GM18502 (cell line): ENCODE results near the gene SPATA24.
A peak's percentile ranks its signal among the peaks of the same experiment; 100 is the strongest.
"Not testable (repeated sequence)": the region's sequence is repeated elsewhere in the genome, so short reads cannot be mapped to it uniquely, and the experiment has no call there.

Experiments
- ATAC-seq: cut with Tn5 transposase; IDR thresholded peaks from one replicate; pipeline ENCODE4 v1.9.1; 2021; ENCODE audit warnings: mild to moderate bottlenecking; ENCODE audit not compliant: unreplicated experiment, poor library complexity

The SPATA24 gene

DNA sequence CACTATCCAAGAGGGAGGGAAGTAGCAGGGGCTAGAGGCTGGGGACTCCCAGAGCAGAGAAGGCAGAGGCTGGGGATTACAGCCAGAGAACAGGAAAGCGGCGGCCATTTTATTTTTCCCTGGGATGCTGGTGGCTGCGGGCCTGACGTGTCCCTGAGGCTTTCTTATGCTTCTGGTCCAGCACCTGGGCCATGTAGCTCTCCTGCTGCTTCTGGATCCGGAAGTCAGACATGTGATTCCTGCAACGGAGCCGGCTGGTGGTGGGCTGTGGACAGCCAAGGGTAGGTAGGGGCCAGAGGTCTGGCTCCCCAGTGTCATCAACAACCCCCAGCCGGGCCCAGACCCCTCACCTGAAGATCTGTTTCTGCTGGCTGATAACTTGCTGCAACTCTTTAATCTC is 7.2 kb downstream of the SPATA24 start:
- no peak for ATAC-seq

DNA sequence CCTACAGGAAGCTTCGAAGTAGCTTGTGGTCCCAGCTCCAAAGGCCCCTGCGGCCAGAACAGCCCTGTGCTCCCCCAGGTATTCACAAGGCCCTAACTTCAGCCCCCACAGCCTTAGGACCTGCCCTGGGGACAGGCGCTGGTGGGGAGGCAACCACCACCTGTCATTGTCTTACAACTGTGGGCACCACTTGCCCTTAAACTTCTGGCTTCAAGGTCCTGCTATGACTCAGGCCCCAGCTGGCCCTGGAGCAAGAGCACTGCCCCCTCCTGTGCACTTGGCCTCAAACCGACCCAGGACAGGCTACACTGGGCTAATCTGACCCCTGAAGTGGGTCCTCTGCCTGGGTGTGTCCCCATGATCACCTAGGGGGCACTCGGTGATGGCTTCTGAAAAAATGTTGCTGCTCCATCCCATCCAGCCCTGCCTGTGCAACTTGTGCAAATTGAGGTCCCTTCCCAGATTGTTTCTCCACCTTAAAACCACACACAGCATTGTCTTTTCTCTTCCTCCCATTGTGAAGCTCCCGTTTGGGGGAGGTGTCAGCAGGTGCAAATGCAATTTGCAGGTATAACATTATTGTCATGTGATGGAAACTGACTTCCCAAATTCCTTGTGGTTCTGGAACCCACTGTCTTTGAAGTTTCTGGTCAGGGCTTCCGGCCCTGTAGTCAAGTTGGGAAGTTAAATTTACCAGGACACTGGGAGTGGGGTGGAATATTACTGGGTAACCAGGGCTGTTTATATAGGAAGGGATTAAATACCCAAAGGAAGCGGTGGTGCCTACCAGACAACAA is 7.8 kb downstream of the SPATA24 start:
- no peak for ATAC-seq

DNA sequence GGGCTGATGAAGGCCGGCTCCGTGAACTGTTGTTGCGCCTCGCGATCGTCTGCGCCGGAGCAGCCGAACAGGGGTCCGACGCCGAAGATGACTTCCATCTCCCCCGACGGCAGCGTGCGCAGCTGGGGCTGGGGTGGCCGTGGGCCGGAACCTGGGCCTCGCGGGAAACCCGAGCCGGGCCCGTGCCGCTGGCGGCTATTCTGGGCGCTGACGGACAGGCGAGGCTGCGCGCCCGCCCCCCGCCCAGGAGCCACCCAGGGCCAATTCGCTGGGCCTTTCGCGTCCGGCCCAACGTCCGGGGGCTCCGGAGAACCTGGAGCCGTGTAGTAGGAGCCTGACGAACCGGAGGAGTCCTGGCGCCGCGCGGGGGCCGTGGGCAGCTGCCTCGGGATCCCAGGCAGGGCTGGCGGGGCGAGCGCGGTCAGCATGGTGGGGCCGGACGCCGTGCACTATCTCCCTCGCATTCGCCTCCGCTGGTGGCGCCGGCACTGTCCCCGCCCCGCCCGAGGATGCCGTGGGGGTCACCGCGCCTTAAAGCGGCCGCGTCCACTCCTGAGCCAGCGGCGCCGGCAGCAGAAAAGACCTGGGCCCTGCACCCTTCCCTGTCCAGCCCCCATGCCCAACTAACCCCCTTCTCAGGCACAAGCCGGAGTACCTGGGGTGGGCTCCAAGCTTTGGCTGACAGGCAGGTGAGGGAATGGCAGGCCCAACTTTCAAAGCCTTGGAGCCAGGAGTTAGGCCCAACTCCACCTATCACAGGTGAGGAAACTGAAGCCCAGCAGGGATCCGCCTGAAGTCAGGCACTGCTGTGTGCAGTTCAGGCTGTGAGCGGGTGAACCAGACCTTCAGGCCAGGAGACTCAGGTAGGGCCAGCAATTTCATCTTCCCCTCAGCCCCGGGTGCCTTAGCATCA is 9.0 kb downstream of the SPATA24 start, which contains the start of gene PROB1:
TSS of gene PROB1 (minus strand) at position 451 of the 913 bp plus-strand sequence. CDS start at position 428, 23 bp downstream.
- ATAC-seq, result no peak

DNA sequence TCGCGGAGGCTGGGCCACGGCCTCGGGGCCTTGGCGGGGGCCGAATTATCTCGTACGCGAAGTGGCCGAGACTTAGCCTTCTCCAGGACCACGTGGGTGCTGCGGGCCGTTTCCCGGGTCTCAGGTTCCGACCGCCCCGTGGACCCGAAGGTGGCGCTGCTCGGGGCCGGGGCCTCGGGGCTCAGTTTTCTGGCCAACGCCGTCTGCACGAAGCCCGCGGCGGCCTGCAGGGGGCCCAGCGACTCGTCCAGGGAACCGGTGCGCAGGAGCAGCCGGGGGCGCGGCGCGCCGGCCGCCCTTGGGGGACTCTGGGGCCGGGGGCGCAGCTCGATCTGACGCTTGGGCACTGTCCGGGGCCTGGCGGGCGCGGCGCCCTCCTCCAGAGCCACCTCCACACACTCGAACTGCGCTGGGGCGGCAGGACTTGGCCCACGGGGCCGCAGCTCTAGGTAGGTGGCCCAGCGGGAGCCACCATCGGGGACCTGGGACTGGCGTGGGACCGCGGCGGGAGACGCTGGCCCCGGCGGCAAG is 9.7 kb downstream of the SPATA24 start:
- ATAC-seq, result no peak

DNA sequence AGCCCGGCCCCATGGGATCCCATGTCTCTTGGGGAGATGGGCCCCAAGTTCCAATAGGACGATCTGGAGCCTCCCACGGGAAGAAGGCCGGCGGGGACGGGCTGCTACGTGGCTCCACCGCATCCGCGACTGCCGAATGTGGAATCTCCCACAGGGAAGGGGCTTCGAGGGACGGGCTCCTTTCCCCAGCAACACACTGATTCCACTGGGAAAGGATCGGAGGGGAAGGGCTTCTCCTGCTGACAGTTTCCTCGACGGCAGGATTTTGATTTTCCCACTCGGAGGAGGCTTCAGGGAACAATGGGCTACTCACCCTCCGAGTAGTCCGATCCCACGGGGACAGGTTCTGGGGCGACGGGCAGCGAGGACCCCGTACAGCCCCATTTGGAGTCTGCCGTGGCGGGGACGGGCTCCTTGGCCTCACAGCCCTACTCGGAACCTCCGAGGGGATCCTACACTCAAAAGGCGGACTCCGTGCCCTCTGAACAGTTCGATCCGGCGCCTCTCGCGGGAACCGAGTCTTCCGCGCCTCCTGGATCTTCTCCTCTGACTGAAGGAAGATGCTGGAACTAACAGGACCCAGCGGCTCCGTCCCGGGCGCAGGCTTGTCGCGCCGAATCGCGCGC is 10.3 kb downstream of the SPATA24 start:
- ATAC-seq, result no peak

DNA sequence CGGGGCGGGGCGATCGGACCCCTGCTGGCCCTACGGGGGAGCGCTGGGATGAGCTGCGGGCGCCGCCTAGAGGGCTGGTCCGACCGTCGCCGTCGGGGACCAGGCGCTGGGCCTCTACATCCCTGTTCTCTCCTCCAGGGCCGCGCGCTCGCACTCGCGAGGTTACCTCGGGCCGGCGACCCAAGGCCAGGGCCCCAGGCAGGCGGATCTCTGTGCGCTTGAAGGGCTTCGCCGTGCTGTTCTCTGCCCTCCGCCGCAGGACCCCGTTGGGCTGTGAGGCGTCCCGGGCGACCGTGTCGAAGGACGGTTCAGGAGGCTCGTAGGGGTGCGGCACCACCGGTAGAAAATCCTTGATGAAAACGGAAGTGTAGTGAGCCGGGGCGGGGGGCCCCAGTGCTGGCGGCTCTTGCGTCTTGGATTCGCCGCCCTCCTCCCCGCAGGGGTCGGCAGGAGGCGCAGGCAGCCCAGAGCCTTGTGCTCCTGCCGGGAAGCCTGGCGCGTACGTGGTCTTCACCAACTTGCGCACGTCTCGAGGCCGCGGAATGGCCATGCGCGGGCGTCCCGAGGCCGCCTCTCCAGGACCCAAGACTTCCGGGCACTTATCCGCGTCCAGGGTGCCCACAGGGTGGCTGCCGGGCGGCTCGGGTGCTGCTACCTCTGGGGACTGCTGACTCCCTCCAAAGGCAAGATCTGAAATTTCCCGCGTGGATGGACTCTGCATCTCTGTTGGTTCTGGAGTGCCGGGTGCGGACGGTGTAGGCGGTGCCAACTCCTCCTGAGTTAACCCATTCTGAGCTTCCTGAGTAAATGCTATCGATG is 11.0 kb downstream of the SPATA24 start:
- peak; percentile 56 for ATAC-seq

DNA sequence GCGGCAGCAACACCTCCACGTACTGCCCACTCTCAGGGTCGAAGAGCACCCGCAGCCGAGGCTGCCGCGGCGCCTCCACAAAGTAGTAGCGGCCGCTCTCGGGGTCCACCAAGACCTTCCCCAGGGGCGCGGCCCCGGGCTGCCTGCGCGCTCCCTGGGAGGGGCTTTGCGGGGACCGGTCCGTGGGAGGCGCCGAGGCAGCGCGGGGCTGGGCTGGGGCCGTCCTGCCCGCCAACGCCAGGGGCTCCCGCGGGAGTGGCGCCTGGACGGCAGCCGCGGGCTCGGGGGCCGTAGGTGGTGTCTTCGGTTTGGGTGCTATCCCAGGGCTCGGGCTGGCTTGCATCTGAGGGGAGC is 11.6 kb downstream of the SPATA24 start:
- peak; percentile 18 for ATAC-seq

DNA sequence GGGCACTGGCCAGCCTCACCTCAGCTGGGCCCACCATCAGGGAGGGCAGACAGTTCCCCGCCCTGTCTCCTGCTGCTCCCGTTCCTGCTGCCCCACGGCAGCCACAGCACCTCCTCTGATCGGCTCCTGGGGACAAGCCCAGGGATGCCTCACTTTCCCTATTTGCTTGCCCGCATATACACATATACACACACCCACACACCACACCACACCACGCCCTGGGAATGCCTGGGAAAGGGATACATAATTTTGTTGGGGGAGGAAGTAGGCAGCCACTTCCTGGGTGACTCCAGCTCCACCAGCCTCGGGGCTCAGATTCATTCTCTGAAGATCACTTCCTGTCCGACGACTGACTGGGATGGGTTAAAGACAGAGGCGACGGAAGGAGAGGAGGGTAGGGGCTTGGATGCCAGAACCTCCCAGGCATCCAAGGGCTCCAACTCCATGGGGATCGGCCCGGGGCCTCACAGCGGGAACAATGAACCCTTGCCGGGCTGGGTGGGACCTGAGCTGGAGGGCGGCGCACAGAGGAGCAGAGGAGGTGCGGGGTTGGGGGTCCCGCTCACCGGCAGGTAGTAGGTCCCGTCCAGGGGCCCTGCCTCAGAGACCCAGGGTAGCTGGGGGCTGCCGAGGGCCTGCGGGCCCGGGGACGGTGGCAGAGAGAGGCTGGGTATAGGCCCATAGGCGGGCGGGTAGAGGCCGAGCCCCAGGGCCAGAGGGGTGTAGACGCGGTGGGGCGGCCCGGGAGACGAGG is 12.1 kb downstream of the SPATA24 start:
- ATAC-seq, result peak; percentile 1

DNA sequence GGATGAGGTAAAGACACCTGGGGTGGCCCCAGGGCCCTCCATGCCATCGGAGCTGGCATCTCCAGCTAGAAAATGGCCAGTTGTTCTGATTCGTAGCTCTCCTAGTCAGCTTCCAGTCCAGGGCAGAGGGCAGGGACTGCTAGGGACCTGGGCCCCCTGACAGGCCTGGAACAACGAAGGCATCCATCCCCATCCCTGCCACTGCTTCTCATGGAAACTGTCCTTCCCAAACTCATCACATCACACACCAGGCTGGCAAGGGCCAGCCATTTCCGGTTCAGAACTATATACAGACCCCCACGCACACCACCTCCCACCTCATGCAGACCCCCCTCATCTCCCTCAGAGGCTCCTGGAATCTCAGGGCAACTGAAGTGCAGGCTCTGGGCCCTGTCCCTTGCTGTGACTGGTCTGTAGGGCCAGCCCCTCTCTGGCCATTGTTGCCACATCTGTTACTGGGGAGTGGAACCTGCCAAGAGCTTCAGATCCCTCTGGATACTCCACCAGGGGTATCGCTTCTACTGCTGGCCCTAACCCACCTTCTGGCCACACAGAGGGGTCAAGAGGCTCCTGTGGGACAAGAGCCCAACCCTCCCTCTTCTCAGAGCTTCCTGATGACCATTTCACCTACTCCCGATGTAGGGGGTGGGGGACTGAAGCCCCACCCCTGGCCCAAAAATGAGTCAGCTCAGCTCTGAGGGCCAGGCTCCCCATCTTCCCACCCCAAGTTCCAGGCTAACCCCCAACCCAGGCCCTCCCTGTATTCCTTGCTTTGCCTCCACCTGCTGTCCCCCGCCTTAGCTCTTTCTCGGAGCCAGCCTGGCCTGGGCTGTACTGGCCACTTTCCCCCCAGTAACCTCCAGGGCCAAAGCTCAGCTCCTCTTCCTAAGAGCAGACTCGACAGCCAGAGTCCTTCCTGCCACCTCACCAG is 13.0 kb downstream of the SPATA24 start:
- ATAC-seq, result no peak

DNA sequence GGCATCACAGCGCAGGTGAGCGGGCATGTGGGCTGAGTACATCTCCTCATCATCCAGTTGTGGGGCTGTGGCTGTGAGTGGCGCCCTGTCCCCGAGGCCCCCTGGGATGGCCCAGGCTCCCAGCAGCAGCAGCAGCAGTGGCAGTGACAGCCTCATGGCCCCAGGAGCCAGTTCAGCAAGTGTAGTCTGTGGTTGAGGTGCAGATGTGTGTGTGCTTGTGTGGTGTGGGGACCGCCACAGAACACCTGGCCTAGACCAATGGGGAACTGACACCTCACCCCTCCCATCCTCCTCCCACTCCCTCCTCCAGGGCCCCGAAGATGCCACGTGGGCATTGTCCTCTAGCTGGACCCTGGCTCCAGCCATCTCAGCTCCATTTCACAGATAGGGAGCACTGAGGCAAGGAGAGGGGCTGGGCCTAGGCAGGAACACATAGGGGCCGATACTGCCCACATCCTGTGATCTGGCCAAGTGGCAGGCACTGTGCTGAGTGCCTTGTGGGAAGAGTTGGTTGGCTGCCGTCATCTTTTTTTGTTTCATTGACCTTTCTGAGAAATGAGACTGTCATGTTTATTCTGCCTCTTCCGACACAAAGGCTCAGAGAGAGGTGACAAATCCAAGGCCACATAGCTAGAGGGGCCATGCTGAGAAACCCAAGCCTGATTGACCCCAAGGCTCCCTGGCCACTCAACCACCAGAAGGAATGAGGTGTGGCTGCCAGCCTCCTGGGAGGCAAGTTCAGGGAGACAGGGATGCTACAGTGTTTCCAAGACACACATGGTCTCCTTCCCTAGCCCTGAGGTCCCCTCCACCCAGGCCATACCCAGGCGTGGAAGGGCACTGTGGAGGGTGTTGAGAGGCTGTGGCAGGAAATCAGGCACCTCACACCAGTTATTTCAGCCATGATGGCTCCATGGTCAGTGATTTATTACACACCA is 13.9 kb downstream of the SPATA24 start, which contains the start of gene MZB1:
TSS of gene MZB1 (minus strand) at position 213 of the 938 bp plus-strand sequence. CDS start at position 156, 57 bp downstream.
- ATAC-seq, result peak; percentile 41

DNA sequence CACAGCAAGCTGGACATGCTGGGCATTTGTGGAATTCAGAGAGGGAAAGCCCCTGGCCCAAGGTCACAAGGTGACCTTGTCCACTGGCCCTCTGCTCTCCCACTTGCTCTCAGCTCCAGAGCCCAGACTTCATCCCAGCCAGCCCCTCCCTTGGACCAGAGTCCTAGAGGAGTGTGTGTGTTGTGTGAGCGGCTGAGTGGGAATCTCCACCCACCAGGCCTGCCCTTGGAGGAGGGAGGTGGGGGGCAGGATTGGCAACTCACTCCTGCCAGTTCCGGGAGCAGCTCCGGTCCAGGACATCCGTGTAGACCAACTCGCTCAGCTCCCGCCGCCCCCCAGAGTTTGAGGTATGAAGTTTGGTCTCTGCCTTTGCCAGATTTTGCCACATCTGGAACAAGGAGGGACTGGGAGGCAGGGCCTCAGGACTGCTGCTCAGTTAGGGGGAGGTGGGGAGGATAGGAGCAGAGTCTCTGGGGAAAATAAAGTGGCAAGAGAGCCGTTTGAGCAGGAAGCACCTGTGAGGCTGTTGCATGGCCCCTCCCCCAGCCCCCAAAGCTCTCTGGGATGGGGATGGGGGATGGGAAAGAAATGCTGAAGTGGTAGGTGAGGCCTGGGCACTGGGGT is 15.6 kb downstream of the SPATA24 start:
- no peak for ATAC-seq

DNA sequence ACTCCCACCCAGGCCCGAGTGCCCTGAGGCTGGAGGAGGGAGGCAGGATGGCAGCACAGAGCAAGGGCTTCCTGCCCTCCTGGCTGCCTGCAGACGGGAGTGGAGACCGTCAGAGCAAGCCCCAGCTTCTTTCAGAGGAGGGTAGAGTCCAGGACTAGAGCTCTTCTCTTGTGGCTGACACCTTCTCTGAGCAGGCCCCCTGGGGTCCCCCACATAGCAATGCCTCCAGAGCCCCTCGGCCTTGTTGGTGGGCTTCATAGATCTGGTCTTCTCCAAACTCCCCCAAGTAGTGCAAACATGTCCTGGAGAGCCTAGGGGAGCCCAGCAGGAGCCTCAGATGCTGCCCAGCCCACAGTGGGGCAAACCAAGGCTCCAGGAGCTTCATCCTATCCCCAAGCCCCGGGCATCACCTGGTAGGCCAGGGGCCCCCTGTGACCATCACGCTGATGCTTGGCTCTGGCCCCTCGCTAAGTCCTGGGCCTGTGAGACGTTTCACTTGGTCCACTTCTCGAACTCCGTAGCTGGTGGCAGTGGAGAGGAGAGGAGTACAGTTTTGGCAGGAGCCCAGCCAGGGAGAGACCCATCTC is 16.2 kb downstream of the SPATA24 start:
- no peak for ATAC-seq

DNA sequence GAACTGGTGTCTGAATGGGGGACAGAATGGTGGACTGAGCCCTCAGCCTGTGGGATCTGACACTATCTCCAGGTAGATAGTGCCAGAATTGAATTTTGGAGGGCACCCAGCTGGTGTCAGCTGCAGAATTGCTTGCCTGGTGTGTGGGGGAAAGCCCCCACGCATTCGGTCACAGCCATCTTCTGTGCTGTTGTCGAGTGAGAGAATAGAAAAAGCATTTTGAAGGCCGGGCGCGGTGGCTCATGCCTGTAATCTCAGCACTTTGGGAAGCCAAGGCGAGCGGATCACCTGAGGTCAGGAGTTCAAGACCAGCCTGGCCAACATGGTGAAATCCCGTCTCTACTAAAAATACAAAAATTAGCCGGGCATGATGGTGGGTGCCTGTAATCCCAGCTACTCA is 16.9 kb downstream of the SPATA24 start:
- ATAC-seq, result not testable (repeated sequence)

DNA sequence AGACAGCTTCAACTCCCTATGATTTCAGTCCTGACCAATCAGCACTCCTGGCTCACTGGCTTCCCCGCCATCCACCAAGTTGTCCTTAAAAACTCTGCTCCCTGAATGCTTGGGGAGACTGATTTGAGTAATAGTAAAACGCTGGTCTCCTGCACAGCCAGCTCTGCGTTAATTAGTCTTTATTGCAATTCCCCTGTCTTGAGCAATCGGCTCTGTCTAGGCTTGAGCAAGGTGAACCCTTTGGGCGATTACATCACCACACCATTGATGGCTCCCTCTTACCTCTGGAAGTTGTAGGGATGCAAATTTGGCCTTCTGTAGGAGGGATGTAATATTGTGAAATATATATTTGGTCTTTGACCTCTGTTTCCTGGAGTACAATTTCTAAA is 17.8 kb downstream of the SPATA24 start:
- no peak for ATAC-seq

DNA sequence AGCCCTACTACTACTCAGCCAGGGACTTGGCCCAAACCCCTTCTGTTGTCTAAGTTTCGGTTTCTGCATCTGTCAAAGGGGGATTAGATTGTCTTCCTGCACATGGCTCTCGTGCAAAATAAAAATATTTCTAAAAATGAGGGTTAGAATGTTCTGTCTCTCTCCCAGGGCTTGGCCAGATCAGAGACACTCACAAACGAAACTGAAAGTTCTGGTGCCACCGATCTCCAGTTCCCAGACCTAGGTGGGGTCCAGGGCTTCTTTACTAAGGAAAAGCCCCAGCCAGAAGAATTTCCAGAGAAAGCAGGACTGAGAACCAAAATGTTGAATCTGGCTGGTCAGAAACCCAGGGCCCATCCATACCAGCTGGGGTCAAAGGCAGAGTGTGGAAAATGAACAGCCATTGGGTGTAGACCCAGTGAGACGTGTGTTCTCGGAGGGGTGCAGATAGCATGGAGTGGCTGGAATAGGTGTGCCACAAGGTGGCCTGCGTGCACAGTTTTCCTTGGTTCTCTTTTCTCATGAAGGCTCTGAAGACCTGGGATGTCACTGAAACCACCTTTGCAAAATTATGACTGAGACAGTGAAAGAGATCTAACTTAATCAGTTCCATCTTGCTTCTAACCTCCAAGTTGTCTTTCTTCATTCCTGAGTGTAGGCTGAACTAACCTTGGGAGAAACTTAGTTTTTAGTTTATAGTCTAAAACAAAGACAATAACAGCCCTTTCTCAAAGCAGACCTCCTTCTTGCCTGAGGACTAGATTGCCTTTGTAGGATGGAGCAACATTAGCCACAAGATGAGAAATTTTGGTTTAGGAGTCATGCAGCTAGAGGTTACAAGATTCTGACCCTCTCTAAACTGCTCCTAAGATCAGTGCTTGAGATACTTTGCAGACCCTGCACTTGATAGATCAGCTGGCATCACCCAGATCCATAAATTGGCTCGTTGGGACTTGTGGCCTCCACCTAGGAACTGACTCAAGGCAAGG is 18.5 kb downstream of the SPATA24 start:
- no peak for ATAC-seq
